Panc1 (cell line): ENCODE results near the gene TMOD3. TPM values are rescaled to one million over a fixed set of nuclear protein-coding genes. Genes with fewer than 3 reads are reported as not detected.

Source experiments
- ATAC-seq: fragments of 200-7000 bp; cut with Tn5 transposase; 2 replicates; pipeline ENCODE4 v1.9.1; 2020; ENCODE audit warnings: mild to moderate bottlenecking, moderate library complexity
- BruUV-seq: library from RNA; stranded (reverse); fragments of 400-500 nt; replicated peaks from 2 replicates; lab custom pipeline; 2021; lab: Mats Ljungman, UMichigan
- CTCF ChIA-PET: fragments of 300-600 bp; sonication (Branson Sonifier 250); formaldehyde crosslinking; loops from one replicate; lab custom pipeline; 2022; ENCODE audit warnings: antibody characterized with exemption; lab: Charles Lee
- POLR2A ChIA-PET: fragments of 300-600 bp; sonication (Branson Sonifier 250); formaldehyde crosslinking; loops from one replicate; lab custom pipeline; 2022; ENCODE audit warnings: antibody characterized with exemption; lab: Charles Lee
- DNase-seq: peaks from one replicate; pipeline ENCODE4 v3.0.0-alpha.2; 2010; ENCODE audit warnings: low read depth, low spot score
- H3K27ac ChIP-seq: 2 replicates; pipeline ENCODE4 v1.5.1; 2011; ENCODE audit warnings: mild to moderate bottlenecking, low read length, inconsistent platforms
- H3K27me3 ChIP-seq: fragments of 200-500 bp; sonication (Bioruptor generic); 2 replicates; pipeline ENCODE4 v1.6.0; 2014; ENCODE audit warnings: low read length, inconsistent platforms; ENCODE audit not compliant: control insufficient read depth, insufficient read depth
- H3K36me3 ChIP-seq: fragments of 200-500 bp; sonication (Bioruptor generic); 2 replicates; pipeline ENCODE4 v1.5.1; 2014; ENCODE audit warnings: inconsistent platforms, mild to moderate bottlenecking, low read length, moderate library complexity; ENCODE audit not compliant: control insufficient read depth, insufficient read depth
- H3K4me1 ChIP-seq: 2 replicates; pipeline ENCODE4 v1.5.1; 2011; ENCODE audit warnings: inconsistent platforms, mild to moderate bottlenecking, low read length, moderate library complexity; ENCODE audit not compliant: control insufficient read depth, insufficient read depth
- H3K4me3 ChIP-seq, 2 experiments: 2 replicates each; pipeline ENCODE4 v1.5.1; 2011 to 2012; ENCODE audit warnings: low read depth in 2 of 2, low read length in 2 of 2, mild to moderate bottlenecking in 2 of 2, inconsistent platforms in 1 of 2, moderate library complexity in 1 of 2
- H3K9me3 ChIP-seq: fragments of 200-500 bp; sonication (Bioruptor generic); 2 replicates; pipeline ENCODE4 v1.5.1; 2014; ENCODE audit warnings: low read depth, mild to moderate bottlenecking, inconsistent platforms, low read length, moderate library complexity; ENCODE audit not compliant: control insufficient read depth, insufficient read depth
- CTCF ChIP-seq: fragments of 450-650 bp; IDR thresholded peaks from 2 replicates; pipeline ENCODE4 v1.5.1; 2017; ENCODE audit warnings: mild to moderate bottlenecking
- POLR2AphosphoS5 ChIP-seq: IDR thresholded peaks from 2 replicates; pipeline ENCODE4 v1.6.1; 2012; ENCODE audit warnings: mild to moderate bottlenecking, low read depth, low read length, moderate library complexity
- REST ChIP-seq, 2 experiments: IDR thresholded peaks; 2 replicates each; pipeline ENCODE4 v1.6.1; 2011 to 2012; ENCODE audit warnings: low read depth in 2 of 2, control low read depth in 1 of 2, low read length in 1 of 2, mild to moderate bottlenecking in 1 of 2, moderate library complexity in 1 of 2; ENCODE audit not compliant: insufficient read depth in 1 of 2
- SIN3A ChIP-seq: IDR thresholded peaks from 2 replicates; pipeline ENCODE4 v1.6.1; 2012; ENCODE audit warnings: low read depth, mild to moderate bottlenecking, low read length, moderate library complexity, borderline replicate concordance; ENCODE audit not compliant: insufficient read depth
- TCF7L2 ChIP-seq: IDR thresholded peaks from 2 replicates; pipeline ENCODE4 v1.6.1; 2011; ENCODE audit warnings: mild to moderate bottlenecking, low read depth, low read length, inconsistent platforms
- in situ Hi-C: cut with HindIII; loops from 2 replicates; pipeline ENCODE4 v1.10.0; 2016; ENCODE audit warnings: low sequenced_read_pairs, low pct_unique_long_range_greater_than_20kb
- intact Hi-C: fragments of 100-400 bp; cut with micrococcal nuclease; formaldehyde crosslinking; loops from one replicate; pipeline ENCODE4 v1.10.0; 2022; ENCODE audit not compliant: unreplicated experiment
- total RNA-seq: library from RNA; stranded (reverse); gene quantifications from one replicate; pipeline ENCODE4 v1.2.1, GENCODE V29; 2021; ENCODE audit not compliant: unreplicated experiment

Gene TMOD3
- total RNA-seq, 1 experiment from 2014 or later: 53.4 TPM

GRCh38 chr15:51841406-51842040 lies 12.1 kb downstream of the TMOD3 start:
- H3K27me3 ChIP-seq: no peaks in the 10 kb centered on the region
- POLR2A ChIA-PET: no interaction called here
- H3K36me3 ChIP-seq: no peaks in the 10 kb centered on the region
- no peak overlapping the region for H3K4me3 ChIP-seq
- in situ Hi-C loops: no loop called here
- TSS peak; percentile 9 for BruUV-seq
- H3K9me3 ChIP-seq: no peaks in the 10 kb centered on the region
- H3K4me1 ChIP-seq: peaks cover 47% of the 10 kb centered on the region
- no peak overlapping the region for H3K27ac ChIP-seq
- CTCF ChIA-PET: no interaction called here
- no peak for DNase-seq
- ATAC-seq: no peak
- TF ChIP-seq REST (IDR thresholded peaks at IDR 0.05; ENCODE audit: insufficient read depth in 1 of 2, low read depth in 2 of 2, low read length in 1 of 2) (no peak), POLR2AphosphoS5 (no peak), SIN3A (no peak), CTCF (no peak), TCF7L2 (no peak)
- intact Hi-C loops: no loop called here

GRCh38 chr15:51842265-51842664 lies 12.8 kb downstream of the TMOD3 start:
- no TSS peak for BruUV-seq

More at GRCh38 chr15:51842265-51842664, 12.8 kb downstream of the TMOD3 start:
- H3K4me1 ChIP-seq: peaks cover 50% of the 10 kb centered on the region
- POLR2A ChIA-PET: no interaction called here
- in situ Hi-C loops: no loop called here
- H3K27ac ChIP-seq: peak overlapping the region; percentile 44; the same call in 1 of the 2 replicates
- CTCF ChIA-PET: no interaction called here
- no peaks in the 10 kb centered on the region for H3K27me3 ChIP-seq
- H3K4me3 ChIP-seq: no peak overlapping the region
- TF ChIP-seq SIN3A (no peak), TCF7L2 (no peak)
- no peaks in the 10 kb centered on the region for H3K9me3 ChIP-seq
- no peak for DNase-seq
- intact Hi-C loops: no loop called here
- ATAC-seq: no peak
- no peaks in the 10 kb centered on the region for H3K36me3 ChIP-seq
